Activated T-helper 2 cell treated with anti-CD3 and anti-CD28 coated beads, Interferon-gamma antibody, Interleukin-2, Interleukin-4, amounts not matched to agents 10 μg/mL and 5 μg/mL and 100 μg/mL, durations not matched to agents 14 hours and 24 hours and 36 hours (primary cell): Measurements from ENCODE around the gene JAK1. TPM values are rescaled to one million over a fixed set of nuclear protein-coding genes. Genes with fewer than 3 reads are reported as not detected.

Experiments
- DNase-seq: peaks from one replicate; pipeline ENCODE4 v3.0.0; 2021; ENCODE audit warnings: low spot score
- H3K27ac Mint-ChIP-seq: one replicate; pipeline ENCODE4 v1.8.0; 2021; ENCODE audit warnings: mixed read lengths
- H3K27me3 Mint-ChIP-seq: one replicate; pipeline ENCODE4 v1.8.0; 2021; ENCODE audit warnings: low read depth, mixed read lengths
- H3K36me3 Mint-ChIP-seq: one replicate; pipeline ENCODE4 v1.8.0; 2021; ENCODE audit warnings: low read depth, mixed read lengths
- H3K4me1 Mint-ChIP-seq: one replicate; pipeline ENCODE4 v1.8.0; 2021; ENCODE audit warnings: low read depth, mixed read lengths
- H3K4me3 Mint-ChIP-seq: one replicate; pipeline ENCODE4 v1.8.0; 2021; ENCODE audit warnings: low read depth, mild to moderate bottlenecking, moderate library complexity, mixed read lengths
- H3K9me3 Mint-ChIP-seq: one replicate; pipeline ENCODE4 v1.8.0; 2021; ENCODE audit warnings: mixed read lengths
- intact Hi-C: fragments of 100-400 bp; cut with micrococcal nuclease; formaldehyde crosslinking; loops from one replicate; pipeline ENCODE4 v1.15.1; 2023
- total RNA-seq: library from RNA; stranded (reverse); gene quantifications from 2 replicates; pipeline ENCODE4 v1.2.3, GENCODE V29; 2022

JAK1 gene
- total RNA-seq, 1 donor from 2014 or later: 99.9 TPM

DNA sequence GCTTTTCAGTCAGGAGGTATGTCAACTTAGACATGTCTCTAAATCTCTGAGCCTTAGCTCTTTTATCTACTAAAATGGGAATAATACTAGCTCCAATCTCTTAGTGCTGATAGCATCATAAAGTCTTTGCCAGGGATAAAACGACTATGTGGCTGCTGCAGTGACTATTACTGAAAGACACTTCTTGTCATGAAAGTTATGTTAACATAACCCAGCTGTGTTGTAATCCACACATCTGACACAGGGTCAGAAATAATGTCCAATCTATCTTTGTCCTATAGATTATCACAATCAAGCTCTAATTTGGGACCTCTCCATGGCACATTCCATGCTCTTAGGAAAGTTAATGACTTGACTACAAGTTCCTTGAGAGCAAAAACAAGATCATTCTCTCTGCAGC is 62.8 kb downstream of the JAK1 start:
- Mint-ChIP-seq H3K4me1 (peaks cover 42% of the 10 kb centered on the region), H3K27ac (no peak overlapping the region), H3K9me3 (no peaks in the 10 kb centered on the region), H3K27me3 (no peaks in the 10 kb centered on the region), H3K4me3 (no peak overlapping the region), H3K36me3 (peaks cover 4% of the 10 kb centered on the region)
- no peak for DNase-seq
- intact Hi-C loops: no loop called here

DNA sequence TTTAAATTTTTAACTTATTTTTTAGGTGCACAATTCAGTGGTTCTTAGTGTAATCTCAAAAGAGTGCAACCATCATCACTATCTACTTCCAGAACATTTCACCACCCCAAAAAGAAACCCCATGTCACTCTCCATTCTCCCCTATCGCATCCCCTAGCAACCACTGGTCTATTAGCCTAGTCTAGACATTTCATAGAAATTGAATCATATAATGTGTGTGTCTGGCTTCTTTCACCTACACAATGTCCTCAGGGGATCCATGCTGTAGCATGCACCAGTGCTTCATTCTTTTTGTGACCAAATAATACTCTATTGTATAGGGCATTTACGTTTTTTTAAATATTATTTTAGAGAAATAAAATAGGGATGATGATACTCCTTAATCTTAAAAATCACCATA is 64.7 kb downstream of the JAK1 start:
- no peaks in the 10 kb centered on the region for H3K9me3 Mint-ChIP-seq
- intact Hi-C loops: no loop called here
- peaks cover 38% of the 10 kb centered on the region for H3K4me1 Mint-ChIP-seq
- H3K4me3 Mint-ChIP-seq: no peak overlapping the region
- peaks cover 4% of the 10 kb centered on the region for H3K36me3 Mint-ChIP-seq
- no peaks in the 10 kb centered on the region for H3K27me3 Mint-ChIP-seq
- no peak for DNase-seq
- no peak overlapping the region for H3K27ac Mint-ChIP-seq

DNA sequence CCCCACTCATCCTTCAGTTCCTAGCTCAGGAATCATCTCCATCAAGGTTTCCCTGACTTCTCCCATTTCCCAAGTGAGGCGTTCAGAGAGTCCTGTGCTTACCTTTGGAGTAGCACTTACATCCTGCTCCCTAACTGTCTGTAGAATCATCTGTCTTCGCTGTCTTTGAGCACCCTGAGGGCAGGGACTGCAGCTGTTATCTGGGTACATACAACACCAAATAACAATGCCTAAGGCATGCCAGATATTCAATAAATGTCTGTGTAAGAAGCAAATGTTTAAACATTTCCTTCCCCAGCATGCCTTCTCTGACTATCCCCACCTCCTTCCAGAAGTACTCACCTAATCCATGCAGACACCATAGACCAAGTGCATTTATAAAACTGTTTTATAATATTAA is 65.4 kb downstream of the JAK1 start:
- intact Hi-C loops: no loop called here
- H3K36me3 Mint-ChIP-seq: no peaks in the 10 kb centered on the region
- no peaks in the 10 kb centered on the region for H3K9me3 Mint-ChIP-seq
- H3K4me1 Mint-ChIP-seq: peaks cover 38% of the 10 kb centered on the region
- H3K4me3 Mint-ChIP-seq: no peak overlapping the region
- no peak for DNase-seq
- no peaks in the 10 kb centered on the region for H3K27me3 Mint-ChIP-seq
- no peak overlapping the region for H3K27ac Mint-ChIP-seq

DNA sequence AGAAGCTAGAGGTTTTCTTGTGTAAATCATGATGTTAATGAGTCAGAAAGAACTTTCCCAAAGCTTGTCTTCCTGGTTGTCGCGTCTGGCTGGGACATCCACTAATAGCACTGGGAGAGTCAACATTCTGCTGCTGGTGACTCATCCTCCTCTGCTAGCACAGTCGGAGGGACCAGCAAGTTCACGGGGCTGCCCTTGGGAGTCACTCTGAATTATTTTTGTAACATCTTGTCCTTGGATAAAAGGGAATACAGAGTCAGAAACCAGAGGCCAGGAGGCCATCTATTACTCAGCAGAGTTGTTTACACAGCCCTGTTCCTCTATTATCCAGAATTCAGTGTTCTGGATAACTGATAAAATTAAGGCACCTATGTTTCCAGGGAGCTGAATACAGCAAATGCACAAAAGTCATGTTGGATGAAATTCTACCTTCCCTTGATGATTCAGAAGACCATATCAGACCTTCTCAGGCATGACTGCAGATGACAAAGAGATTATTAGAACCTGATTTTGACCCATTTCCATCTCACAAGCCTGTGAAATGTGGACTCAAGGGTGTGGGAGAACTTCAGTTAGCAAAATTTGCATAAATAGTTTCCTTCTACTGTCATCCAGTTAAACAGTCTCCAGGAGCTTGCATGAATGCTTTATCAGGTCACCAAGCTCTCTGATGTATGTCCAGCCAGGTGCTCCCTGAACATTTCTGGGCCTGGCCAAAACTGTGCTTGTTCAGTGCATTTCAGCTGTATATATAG is 68.1 kb downstream of the JAK1 start:
- Mint-ChIP-seq H3K27me3 (no peaks in the 10 kb centered on the region), H3K9me3 (no peaks in the 10 kb centered on the region), H3K4me3 (no peak overlapping the region), H3K4me1 (peaks cover 46% of the 10 kb centered on the region), H3K36me3 (no peaks in the 10 kb centered on the region), H3K27ac (no peak overlapping the region)
- DNase-seq: no peak
- intact Hi-C loops: no loop called here

DNA sequence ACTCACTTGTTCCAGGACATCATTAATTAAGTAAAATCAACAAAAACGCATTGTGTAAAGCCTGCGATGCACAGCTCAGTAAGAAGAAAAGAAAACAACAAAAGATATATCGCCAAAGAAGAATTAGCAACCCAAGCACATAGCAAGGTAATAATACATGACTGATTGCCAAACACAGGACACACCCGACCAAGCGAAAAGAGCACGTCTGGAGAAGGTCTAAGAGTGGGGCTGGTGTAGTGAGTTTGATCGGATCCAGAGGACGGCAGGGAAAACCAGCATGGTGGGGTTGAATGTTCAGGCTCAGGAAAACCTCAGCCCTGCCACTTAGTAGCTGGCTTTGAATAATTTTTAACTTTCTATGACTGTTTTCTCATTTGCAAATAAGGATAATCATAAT is 69.8 kb downstream of the JAK1 start:
- no peaks in the 10 kb centered on the region for H3K27me3 Mint-ChIP-seq
- no peak overlapping the region for H3K27ac Mint-ChIP-seq
- H3K9me3 Mint-ChIP-seq: no peaks in the 10 kb centered on the region
- no peak for DNase-seq
- intact Hi-C loops: no loop called here
- no peak overlapping the region for H3K4me3 Mint-ChIP-seq
- H3K36me3 Mint-ChIP-seq: no peaks in the 10 kb centered on the region
- H3K4me1 Mint-ChIP-seq: peaks cover 57% of the 10 kb centered on the region

DNA sequence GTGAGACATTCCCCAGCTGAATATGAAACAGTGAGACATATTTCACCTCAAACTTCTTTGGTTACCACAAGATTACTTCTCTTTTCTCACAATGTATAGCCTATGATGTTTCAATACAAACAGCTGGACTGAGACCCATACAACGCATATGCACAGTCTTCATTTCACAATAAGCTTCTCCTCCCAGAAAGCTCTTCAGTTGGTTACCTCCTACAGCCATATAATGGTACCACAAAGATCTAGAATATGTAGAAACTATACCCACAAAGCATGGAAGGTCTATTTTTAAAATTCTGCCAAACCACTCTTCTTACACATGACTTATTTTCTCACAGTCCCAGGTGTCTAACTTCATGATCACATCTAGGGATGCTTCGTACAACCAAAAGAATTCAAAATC is 70.8 kb downstream of the JAK1 start:
- Mint-ChIP-seq H3K9me3 (no peaks in the 10 kb centered on the region), H3K4me3 (no peak overlapping the region), H3K27me3 (no peaks in the 10 kb centered on the region), H3K36me3 (no peaks in the 10 kb centered on the region), H3K27ac (no peak overlapping the region), H3K4me1 (peaks cover 68% of the 10 kb centered on the region)
- intact Hi-C loops: loop anchor here (2.0 kb wide), 1 partner anchor 17 kb away; no protein-coding TSS in a partner anchor
- no peak for DNase-seq

DNA sequence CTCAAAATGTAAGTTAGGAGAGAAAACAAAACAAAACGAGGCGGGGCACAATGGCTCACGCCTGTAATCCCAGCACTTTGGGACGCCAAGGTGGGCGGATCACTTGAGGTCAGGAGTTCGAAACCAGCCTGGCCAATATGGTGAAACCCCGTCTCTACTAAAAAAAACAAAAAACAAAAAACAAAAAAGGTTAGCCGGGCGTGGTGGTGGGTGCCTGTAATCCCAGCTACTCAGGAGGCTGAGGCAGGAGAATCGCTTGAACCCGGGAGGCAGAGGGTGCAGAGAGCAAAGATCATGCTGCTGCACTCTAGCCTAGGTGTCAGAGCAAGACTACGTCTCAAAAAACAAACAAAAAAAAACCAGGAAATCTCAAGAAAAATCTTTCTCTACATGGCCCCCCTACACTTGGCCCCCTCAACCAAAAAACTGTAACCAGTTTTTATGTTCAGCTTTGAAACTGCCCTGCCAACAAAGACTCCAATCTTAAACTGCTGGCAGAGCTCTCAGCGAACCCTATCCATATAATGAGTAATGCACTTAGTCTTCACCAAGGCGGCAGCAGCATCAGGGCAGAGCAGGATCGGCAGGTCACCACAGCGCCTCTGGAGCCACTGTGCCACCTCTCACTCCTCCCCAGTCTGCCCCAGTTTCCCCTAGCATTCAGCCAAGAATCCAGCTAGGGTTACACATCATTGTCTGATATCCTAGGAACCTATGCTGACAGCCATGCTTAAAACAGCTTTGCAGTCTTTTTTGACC is 71.7 kb downstream of the JAK1 start:
- intact Hi-C loops: loop anchor here (2.0 kb wide), 1 partner anchor 18 kb away; no protein-coding TSS in a partner anchor
- Mint-ChIP-seq H3K9me3 (no peaks in the 10 kb centered on the region), H3K4me1 (peaks cover 71% of the 10 kb centered on the region), H3K27ac (no peak overlapping the region), H3K4me3 (no peak overlapping the region), H3K36me3 (no peaks in the 10 kb centered on the region), H3K27me3 (no peaks in the 10 kb centered on the region)
- no peak for DNase-seq

DNA sequence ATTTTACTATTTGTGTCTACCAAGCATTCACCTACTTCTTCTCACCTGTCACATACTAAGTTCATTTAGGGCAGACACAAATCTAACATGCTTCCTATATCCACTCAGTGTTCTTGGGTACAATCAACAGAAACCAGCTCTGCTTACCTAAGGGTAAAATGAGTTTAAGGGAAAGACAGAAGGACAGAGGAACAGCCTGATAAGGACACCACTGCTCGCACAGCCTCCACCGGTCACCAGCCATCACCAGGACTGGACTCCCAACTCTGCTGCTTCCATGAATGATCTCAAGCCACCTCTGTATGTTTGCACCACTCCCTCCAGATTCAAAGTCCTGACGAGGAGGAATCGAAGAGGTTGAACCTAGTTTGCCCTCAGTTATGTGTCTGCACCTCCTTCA is 72.4 kb downstream of the JAK1 start:
- Mint-ChIP-seq H3K36me3 (no peaks in the 10 kb centered on the region), H3K4me3 (no peak overlapping the region), H3K4me1 (peaks cover 76% of the 10 kb centered on the region), H3K27me3 (no peaks in the 10 kb centered on the region), H3K9me3 (no peaks in the 10 kb centered on the region), H3K27ac (no peak overlapping the region)
- intact Hi-C loops: loop anchor here (2.0 kb wide), 1 partner anchor 19 kb away; no protein-coding TSS in a partner anchor
- no peak for DNase-seq

DNA sequence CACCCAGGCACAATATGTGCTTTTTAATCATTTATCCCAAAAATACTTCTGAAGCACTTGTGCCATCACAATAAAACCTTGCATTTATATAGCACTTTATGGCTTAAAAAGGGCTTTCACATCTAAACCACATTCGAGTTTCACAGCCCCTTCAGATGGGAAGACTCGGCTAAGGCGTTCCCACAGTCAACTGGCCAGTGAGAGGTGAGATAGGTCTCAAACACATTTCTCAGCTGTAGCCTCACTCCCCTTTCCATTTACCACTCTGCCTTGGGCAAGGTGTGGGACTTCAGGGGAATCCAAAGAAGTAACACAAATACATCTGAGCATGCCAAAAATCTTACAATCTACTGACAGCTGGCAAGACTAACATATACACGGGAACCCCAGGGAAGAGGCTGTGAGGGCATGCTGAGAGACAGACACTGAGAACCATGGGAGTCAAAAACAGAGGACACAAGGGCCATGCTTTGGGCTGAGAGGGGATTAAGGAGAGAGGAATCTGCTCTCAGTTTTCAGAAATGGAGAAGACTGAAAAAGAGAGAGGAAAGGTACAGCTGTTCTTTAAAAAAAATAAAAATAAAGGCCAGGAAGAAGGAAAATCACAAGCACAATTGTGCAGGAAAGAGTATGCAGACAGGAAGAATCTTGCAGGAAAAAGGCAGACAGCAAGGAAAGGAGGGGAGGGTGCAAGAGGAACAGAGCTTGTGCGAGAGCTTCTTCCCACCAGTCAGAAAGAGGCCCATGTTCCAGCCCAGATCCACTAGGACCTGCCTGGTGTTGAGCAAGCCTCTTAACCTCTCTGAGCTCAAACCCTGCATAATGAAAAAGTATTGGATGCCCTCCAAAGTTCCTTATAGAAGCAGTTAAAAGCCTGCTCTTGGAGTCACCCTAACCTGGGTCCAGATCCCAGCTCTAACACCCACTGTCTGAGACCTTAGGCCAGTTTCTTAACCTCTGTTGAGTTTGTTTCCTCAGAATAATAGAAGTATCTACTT is 73.5 kb downstream of the JAK1 start:
- no peak for DNase-seq
- H3K36me3 Mint-ChIP-seq: no peaks in the 10 kb centered on the region
- H3K27me3 Mint-ChIP-seq: no peaks in the 10 kb centered on the region
- no peaks in the 10 kb centered on the region for H3K9me3 Mint-ChIP-seq
- peaks cover 75% of the 10 kb centered on the region for H3K4me1 Mint-ChIP-seq
- no peak overlapping the region for H3K27ac Mint-ChIP-seq
- intact Hi-C loops: no loop called here
- no peak overlapping the region for H3K4me3 Mint-ChIP-seq

DNA sequence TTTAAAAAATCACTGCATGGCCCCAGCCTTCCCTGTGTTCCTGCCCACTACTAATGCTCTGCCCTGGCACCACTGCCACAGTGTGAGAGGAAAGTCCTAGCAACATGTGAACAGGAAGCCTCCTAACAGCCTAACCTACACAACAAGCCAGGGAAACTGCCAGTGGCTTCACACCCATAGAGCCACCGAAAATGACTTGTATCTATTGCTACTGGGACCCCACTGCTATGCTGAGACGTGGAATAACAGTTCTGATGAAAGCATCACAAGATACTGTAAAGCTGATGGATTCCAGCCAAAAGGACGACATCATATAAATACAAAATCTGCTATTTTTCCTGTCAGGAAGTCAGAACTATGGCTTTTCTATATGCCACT is 74.9 kb downstream of the JAK1 start:
- Mint-ChIP-seq H3K27me3 (no peaks in the 10 kb centered on the region), H3K36me3 (no peaks in the 10 kb centered on the region), H3K4me1 (peaks cover 72% of the 10 kb centered on the region), H3K9me3 (no peaks in the 10 kb centered on the region), H3K4me3 (no peak overlapping the region), H3K27ac (no peak overlapping the region)
- intact Hi-C loops: loop anchor here (2.0 kb wide), 1 partner anchor 15 kb away; no protein-coding TSS in a partner anchor
- DNase-seq: no peak

DNA sequence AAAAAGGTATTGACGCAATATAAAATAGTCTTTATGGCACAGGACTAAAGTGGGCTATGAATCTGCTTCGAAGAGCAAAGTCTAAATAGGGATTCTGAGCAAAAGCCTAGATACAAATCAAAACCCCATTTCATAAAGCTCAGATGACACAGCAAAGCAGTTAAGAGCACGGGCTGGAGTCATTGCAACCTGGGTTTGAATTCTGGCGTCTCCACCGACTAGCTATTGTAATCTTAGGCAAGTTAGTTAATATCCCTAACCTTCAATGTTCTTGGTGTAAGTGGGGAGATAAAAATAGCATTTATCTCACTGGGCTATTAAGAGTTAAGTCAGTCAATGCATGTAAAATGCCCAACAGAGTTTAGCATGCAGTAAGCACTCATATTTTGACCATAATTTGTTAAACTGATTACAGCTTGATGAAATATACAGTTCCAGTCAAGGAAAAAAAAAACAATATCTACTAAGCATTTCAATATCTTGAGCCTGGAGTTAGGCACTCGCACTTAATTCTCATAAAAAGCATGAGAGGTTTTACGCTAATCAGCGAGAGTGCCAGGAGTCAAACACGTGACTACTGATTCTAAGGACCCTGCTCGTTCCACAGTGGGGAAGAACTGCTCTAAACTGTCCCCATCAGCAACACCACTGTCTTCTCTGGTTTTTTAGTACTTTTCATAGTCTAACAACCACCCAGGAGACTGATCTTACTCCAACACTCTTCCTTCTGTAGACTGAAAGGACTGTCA is 75.5 kb downstream of the JAK1 start:
- Mint-ChIP-seq H3K27ac (no peak overlapping the region), H3K27me3 (no peaks in the 10 kb centered on the region), H3K36me3 (no peaks in the 10 kb centered on the region), H3K4me3 (no peak overlapping the region), H3K4me1 (peaks cover 70% of the 10 kb centered on the region), H3K9me3 (no peaks in the 10 kb centered on the region)
- intact Hi-C loops: loop anchor here (2.0 kb wide), 1 partner anchor 16 kb away; no protein-coding TSS in a partner anchor
- no peak for DNase-seq

DNA sequence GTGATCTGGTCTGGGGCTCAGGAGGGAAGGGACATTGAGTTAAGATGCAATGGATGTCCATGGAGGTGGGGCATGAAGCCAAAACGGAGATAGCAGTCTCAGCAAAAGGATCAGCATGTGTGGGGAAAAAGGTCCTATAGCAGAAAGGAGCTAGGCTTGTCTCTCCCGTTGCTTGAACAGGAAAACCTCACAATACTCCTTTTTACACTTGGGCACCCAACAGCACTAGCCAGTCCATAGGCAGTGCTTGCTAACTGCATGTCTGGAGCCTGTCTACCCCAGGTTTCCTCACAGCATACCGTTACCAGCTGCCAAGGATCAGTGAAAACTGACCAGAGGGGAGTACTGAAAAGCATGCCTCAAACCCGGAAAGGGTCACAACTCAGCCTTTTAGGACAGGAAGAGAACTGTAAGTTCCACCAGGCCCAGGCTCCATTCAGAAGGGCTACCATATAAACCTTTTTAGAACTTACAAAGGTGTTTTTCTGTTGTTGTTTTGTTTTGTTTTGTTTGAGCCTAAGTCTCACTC is 78.6 kb downstream of the JAK1 start:
- Mint-ChIP-seq H3K27me3 (no peaks in the 10 kb centered on the region), H3K4me3 (no peak overlapping the region), H3K36me3 (peaks cover 15% of the 10 kb centered on the region), H3K4me1 (peaks cover 51% of the 10 kb centered on the region), H3K27ac (no peak overlapping the region), H3K9me3 (no peaks in the 10 kb centered on the region)
- intact Hi-C loops: no loop called here
- DNase-seq: no peak
